ENCODE results near the gene WDR36.
"Not testable (repeated sequence)": the region's sequence is repeated elsewhere in the genome, so short reads cannot be mapped to it uniquely, and the experiment has no call there.

WDR36 gene

GRCh38 chr5:111141471-111141870 lies 49.3 kb downstream of the WDR36 start:
- DNase-seq = not testable (repeated sequence)

- DNase-seq = no peak
Observed at GRCh38 chr5:111142932-111143331, 50.8 kb downstream of the WDR36 start.

- DNase-seq = no peak
Observed at GRCh38 chr5:111143910-111144309, 51.8 kb downstream of the WDR36 start.

GRCh38 chr5:111144352-111144930 lies 52.3 kb downstream of the WDR36 start:
- DNase-seq = no peak

- DNase-seq = no peak
Observed at GRCh38 chr5:111146053-111146452, 53.9 kb downstream of the WDR36 start.

GRCh38 chr5:111147502-111147901 lies 55.4 kb downstream of the WDR36 start:
- no peak for DNase-seq

GRCh38 chr5:111151998-111152397 lies 59.9 kb downstream of the WDR36 start:
- no peak for DNase-seq

- DNase-seq = no peak
Observed at GRCh38 chr5:111153483-111153882, 61.3 kb downstream of the WDR36 start.

GRCh38 chr5:111153945-111154344 lies 61.8 kb downstream of the WDR36 start:
- DNase-seq = no peak

GRCh38 chr5:111158105-111158744 lies 66.1 kb downstream of the WDR36 start:
- peak; percentile 54 for DNase-seq

GRCh38 chr5:111159845-111160244 lies 67.7 kb downstream of the WDR36 start:
- no peak for DNase-seq

- no peak for DNase-seq
Observed at GRCh38 chr5:111163000-111163399, 70.9 kb downstream of the WDR36 start.

GRCh38 chr5:111165058-111165457 lies 72.9 kb downstream of the WDR36 start:
- no peak for DNase-seq

- DNase-seq = no peak
Observed at GRCh38 chr5:111167551-111167950, 75.4 kb downstream of the WDR36 start.

- DNase-seq = no peak
Observed at GRCh38 chr5:111168608-111169007, 76.5 kb downstream of the WDR36 start.

- no peak for DNase-seq
Observed at GRCh38 chr5:111169269-111169668, 77.1 kb downstream of the WDR36 start.

- DNase-seq = no peak
Observed at GRCh38 chr5:111170279-111170678, 78.1 kb downstream of the WDR36 start.

- DNase-seq = no peak
Observed at GRCh38 chr5:111172504-111172903, 80.4 kb downstream of the WDR36 start.

GRCh38 chr5:111173476-111173875 lies 81.3 kb downstream of the WDR36 start:
- DNase-seq = no peak

Data from activated effector memory CD4-positive, alpha-beta T cell treated with Interleukin-2 at 50 U/mL for 16 hours (primary cell).